Measurements from ENCODE around the gene MYOCOS.

- TF ChIP-seq CTCF (conservative IDR thresholded peaks at IDR 0.05) (no peak), EZH2 (IDR thresholded peaks at IDR 0.05; ENCODE audit: low read depth) (no peak)
Observed at GRCh38 chr1:171596119-171596518, 25.9 kb upstream of the MYOCOS start.

All from PC-9 (cell line).